Hematopoietic multipotent progenitor cell treated with erythropoietin and hydrocortisone succinate and interleukin-3 and kit ligand, for 6 days (in vitro differentiated cells): ENCODE data around the gene PRICKLE2.

Experiments
- DNase-seq: peaks from one replicate; pipeline ENCODE4 v3.0.0-alpha.2; 2015

PRICKLE2 gene

DNA sequence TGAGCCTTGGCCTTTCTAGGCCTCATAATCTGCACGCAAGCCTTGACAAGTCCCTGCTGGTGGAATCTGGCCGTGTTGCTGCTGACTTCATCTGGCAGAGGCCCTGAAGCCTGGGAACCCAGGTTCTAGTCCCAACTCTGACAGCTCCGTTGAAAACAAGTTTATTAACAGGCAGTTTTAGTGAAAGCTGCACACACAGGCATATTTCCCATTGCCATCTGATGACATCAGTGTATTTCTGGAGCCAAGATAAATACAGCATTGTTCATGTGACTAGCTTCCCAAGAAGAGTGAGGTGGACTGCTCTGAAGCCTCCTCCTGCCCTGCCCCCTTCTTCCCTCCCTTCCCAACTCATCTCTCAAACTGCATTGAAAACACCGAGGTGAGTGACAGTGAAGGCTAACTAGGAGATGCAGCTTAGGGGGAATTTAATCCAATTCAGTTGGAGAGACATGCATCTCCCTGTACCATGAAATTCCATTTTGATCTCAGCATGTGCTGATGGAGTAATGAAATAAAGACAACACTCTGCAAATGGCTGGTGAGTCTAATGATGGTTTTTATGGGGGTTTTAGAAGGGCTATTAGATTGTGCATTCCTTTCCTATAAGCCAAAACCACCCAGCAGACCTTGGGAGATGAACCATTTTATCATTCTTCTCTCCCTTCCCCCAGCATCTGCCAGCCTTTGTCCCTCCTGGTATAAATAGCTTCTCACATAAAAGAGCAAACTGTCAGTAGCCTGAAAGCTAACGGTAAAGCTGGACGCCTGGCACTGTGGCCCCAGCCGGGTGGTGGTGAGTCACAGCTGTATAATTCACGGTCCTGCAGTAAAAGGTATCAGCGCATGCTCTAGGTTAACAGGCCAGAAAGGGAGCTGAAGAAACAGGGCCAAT lies 38.0 kb downstream of the PRICKLE2 start:
- no peak for DNase-seq

DNA sequence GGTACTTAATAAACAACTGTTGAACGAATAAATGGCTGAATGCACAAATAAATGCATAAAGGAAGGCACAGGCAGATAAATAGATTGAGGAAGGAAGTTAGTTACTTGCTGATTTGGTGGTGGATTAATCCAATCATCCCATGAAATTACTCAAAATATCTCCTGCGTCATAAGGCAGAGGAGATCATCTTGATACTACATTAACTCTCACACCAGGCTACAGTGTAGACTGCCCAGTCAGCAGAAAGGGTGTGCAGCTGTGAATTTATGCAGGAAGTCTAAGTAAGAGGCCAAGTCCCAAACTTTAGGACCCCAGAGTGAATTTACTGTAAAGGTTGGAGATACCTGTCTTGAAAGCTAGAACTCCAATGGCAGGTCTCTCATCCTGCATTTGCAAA lies 38.6 kb downstream of the PRICKLE2 start:
- no peak for DNase-seq

DNA sequence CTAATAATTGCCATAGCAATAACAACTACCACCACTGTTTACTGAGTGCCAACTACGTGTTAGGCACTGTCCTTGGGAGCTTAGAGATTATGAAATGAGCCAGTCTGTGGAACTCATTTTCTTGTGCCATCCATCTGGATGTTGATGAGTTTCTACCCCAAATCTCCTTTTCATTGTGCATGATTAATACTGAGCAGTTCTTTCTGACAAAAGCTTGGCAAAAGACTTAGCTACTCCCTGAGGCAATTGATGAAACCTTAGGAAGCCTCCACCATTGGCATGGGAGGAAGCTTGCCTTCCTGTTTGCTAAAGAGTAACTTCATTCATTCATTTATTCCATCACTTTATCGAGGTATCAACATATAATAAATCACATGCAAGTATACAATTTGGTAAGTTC lies 39.8 kb downstream of the PRICKLE2 start:
- no peak for DNase-seq

DNA sequence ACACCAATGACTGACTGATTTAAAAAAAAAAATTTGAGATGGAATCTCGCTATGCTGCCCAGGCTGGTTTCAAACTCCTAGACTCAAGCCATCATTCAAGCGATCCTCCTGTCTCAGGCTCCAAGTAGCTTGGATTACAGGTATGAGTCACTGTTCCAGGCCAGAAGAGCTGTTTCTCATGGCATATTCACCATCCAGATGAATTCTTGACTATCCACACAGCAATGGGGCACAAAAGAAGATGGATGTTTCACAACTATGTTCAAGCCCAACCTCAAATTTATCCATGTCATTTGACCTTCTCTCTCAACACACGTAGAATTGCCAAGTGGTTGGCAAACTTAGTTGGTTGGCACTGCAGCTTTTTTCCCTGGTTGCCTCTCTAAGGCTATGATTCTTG lies 40.6 kb downstream of the PRICKLE2 start:
- no peak for DNase-seq

DNA sequence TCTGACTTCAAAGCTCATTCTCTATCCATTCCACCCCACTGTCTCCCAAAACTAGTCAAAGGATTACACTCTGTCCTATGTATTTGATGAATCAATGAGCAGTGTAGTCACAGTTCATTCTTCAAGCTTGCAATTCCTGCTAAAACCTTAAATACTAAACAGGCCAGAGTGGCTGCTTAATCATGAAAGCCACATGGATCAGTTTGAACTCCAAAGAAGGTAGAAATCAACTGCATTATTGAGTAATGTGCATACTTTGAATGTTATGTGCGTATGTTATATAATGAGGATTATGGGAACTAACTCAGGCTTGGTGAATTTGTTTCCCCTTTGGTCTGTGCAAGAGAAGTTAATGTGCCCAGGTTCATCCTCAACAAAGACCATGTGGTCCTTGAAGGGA lies 45.4 kb downstream of the PRICKLE2 start:
- DNase-seq: no peak

DNA sequence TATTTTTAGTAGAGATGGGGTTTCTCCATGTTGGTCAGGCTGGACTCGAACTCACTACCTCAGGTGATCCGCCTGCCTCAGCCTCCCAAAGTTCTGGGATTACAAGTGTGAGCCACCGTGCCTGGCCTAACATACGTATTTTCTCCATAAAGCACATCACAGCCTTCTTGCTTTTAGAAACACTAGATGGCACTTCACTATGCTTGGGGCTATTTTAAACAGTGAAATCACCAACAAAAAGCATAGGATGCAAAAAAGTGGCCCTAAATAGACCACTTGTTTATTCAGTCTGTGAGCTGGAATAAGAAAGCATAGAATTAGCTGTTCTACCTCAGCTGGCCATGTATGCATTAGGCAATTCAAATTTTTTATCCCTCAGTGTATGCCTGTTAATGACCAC lies 46.0 kb downstream of the PRICKLE2 start:
- DNase-seq: no peak

DNA sequence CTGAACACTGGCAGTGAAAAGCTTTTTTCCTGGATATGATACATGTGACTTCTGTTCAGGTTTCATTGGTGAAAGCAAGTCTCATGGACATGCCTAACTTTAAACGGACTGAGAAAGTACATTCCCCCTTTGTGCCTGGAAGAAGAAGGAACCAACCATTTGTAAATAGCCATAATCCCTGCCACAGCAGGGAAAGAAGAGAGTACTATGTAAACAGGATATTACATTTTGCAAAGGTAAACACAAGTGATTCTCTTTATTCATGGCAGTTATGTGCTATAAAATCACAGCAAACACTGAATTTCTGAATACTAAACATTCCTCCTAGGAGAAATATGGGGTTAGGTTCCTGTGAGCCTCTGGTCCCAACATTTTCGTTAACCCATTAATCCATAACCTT lies 46.8 kb downstream of the PRICKLE2 start:
- DNase-seq: no peak

DNA sequence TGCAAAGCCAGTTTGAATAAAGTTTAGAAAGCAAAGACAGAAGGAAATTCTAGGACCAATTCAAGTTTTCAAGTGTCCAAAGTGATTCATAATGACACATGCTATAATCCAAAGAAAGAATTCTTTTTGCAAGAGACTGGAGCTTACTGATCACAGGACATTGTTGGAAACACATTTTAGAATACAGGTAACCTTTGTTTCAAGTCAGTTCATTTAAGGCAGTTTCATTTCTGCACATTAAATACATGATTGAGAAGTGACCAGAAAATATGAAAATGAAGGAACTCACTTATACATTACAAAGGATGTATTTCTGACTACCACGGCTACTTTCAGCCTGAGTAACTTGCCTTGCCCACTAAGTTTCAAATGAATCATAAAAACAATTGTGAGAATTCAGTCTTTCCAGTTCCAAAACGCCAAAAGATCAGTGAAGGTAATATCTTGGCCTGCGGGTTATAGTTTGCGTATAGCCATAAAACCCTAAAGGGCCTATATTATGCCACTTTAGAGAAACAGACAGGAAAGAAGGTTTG lies 48.7 kb downstream of the PRICKLE2 start:
- no peak for DNase-seq

DNA sequence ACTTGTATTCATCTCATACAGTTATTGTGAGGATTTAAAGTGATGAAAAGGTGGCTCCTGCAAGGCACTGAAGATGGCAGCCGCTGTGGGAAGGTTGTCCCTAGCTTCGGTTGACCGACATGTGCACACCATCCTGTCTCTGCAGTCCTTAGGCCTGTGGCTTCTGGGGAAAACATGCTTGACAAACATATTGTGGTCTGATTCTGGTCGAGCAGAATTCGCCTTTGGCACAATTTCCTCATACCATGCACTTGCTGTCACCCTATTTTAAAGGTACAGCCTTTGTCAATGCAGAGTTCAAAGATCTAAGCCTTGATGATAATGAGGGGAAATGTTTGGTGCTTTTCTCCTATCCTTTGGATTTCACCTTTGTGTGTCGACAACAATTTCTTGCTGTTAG lies 50.9 kb downstream of the PRICKLE2 start:
- no peak for DNase-seq

DNA sequence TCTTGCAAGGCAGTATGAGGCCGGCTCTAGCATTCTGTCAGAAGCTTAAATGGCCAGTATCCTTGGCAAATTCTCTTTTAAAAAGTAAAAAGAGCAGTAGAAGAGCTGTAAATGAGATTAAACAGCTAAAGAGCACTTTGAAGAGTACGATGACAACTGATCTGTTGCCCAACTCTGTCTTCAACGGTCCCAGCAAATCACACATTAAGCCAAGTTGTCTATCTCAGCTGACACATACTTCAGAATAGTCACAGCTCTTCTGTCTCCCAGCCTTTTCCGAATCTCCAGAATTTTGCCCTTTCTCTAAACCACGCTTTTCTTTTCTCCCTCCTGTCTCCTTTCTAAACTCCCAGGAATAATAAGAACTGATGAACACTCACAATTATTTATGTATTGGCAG lies 51.7 kb downstream of the PRICKLE2 start:
- no peak for DNase-seq

DNA sequence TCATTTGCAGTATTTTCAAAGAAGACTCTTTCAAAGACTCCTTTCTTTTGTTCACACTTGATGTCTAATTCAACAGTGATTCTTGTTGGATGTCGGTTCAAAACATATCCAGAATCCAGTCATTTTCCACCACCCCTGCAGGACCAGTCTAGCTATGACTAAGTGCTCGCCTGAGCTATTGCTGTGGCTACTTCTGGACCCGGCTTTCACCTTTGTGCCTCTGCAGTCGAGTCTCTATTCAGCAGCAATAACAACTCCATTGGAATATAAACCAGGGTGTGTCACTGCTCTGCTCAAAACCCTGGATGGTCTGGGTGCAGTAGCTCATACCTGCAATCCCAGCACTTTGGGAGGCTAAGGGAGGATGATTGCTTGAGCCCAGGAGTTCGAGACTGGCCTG lies 55.0 kb downstream of the PRICKLE2 start:
- no peak for DNase-seq

DNA sequence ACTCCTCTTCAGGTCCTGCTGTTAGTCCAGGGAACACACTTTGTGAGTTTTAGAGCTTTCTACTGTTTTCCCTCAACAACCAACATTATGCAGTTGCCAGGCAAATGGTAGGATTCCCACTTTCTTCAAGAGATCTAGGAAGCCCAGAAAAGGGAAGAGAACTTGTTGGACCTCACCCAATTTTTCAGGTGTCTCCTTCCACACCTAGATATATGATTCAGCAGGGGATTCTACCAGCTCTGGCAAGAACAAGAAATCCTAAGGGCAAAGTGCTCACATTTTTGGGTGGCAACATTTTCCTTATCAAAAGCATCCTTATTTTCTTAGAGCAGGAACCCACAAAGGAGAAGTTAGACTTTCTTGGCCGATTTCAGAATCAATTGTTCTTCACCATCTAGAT lies 57.4 kb downstream of the PRICKLE2 start:
- DNase-seq: no peak

DNA sequence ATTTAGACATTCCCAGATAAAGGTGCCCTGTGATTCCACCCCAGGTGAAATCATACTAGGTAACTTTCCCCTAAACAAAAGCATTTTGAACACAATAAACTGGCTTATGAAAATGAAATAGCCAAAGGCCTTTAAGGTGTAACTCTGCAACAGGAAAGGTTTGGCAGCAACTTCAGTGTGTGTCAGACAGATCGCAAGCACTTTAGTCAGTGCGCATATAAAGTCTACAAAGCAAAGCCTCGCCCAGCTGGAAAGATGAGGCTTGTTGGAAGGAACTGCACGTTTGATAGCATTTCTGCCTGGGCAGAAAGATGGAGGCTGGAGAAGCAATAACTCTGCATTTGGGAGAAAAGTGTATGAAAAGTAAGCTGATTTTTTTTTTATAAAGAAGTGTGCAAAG lies 57.9 kb downstream of the PRICKLE2 start:
- DNase-seq: no peak

DNA sequence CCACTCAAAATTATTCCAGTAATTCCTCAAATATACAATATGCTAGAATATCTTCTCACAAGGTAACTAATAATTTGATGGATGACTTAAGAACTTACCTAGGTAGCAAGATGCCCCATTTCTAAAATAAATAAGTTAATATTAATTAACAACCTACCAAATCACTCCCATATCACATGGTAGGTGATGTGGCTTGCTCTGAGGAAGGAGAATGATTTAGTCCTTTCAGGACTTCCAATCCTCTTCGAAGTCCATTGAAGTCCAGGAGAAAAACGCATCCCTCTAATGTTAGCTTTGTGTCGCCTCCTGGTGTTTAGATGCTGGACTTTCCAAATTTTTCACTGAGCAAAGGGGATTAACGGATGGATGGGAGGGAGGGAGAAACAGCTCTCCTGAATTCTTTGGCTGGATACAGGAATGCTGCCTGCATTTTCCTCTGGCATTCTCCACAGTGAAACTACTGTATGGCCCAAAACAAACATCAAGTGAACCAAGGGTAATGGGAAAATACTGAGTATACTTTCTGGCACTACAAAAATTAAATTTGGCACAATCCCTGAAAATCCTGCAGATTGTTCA lies 58.6 kb downstream of the PRICKLE2 start:
- DNase-seq: no peak

DNA sequence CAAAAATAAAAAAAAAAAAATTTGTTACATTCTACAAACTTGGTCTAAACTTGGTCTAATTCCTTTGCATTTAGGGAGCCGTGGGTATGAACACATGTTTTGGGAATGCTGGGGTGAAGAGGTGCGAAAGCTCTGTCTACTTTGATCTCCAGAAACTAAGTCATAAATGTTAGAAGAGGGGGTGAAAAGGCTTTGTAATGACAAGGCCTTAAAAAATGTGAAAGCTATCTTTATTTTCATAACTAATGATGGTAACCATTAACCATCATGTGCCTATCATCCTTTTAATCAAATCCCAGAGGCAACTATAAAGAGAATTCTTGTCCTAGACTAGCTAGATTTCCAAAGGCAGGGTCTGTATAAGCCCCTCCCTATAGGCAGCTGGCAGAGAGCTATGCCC lies 60.9 kb downstream of the PRICKLE2 start:
- DNase-seq: no peak

DNA sequence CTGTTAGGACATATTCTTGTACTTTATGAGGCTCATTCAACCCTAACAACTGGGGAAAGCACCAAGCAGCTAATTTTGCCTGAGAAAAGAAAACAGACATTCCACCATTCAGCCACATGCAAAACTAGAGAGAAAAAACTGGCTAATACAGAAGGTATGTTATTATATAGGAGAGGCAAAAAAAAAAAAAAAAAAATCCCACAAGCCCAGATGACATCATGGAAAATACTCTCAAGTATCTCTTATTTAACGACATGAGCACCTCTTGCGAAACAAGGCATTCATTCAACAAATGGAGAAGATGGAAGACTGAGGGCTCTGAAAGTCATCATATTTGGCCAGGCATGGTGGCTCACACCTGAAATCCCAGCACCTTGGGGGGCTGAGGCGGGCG lies 61.5 kb downstream of the PRICKLE2 start:
- DNase-seq: no peak

DNA sequence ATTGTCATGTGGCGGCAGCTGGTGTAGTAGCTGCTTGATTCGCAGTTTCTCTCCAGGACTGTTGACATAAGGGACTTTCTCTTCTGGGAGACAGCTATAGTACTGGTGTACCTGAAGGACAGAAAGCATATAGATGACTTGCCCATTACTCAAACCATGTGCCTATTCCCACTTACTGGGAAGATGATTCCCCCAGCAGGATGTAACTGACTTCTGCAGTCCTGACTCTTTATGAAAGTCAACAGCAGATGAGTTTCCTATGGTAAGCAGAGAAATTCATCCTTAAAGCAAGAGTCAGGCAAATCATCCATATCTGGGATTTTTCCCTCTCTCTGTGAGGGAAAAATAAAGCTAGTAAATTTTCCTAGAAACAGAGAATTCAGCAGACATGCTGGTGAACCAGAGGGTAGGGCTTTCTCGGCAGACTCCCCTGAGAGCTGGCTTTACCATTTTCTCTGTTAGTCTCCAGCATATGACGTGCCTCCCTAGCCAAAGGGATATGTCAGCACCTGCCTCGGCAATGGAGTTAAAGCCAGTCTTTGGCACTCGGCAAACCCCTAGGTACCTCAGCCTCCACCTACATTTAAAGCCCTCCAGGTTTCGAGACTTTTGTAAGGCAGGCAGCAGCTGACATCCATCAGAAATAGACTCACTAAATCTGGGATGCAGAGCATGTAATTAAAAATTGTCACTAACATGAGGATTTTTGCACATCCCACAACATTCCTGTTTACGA lies 62.1 kb downstream of the PRICKLE2 start:
- DNase-seq: no peak

DNA sequence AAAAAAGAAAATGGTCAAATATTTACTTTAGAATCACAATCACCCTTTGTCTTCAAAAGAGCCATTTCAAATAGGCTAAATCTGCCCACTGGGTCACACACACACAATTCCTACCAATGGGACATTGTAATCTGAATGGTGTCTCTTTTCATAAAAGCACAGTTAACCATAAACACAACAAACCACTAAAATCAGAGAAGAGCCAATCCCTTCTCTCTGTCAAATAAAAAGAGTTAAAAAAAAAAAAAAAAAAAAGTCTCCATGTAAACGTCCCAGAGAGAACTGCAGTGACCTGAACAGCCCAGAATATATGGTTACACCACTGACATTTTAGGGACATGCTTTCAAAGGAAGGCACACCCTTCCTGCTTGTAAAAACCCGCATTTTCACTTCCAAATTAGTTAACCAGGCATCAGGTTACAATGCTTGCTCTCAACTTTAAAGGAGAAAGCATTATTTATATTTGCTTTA lies 63.7 kb downstream of the PRICKLE2 start:
- DNase-seq: no peak

DNA sequence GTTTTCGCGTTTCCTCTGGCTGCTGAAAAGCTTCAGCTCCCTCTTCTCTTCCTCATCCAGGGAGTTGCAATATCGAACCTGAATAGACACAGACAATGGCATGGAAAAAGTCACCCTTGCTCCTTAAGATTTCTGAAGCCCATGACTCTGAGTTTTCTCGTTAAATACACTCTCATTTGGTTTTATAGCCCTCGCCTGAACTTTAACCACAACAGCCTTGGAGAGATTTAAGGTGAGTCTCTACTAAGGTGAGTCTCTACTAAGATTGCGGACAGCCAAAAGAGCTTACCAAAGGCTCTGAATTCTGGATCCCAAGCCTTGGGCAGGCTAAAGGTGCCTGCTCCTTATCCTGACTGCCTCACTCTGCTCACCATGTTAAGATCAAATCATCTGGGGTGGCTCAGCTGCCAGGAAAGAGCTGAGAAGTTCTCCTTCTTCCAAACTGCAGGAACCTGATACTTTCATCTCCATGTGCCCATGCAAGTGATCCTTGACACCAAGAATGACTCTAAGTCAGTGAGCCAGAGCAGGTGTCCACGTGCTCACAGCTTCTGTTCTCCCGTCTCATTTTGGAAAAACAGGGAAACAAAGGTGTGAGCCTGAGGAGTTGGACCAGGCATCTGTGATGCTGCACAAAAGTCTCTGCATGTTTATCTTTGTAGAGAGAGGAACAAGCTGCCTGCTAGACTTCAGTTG lies 65.1 kb downstream of the PRICKLE2 start:
- DNase-seq: no peak

DNA sequence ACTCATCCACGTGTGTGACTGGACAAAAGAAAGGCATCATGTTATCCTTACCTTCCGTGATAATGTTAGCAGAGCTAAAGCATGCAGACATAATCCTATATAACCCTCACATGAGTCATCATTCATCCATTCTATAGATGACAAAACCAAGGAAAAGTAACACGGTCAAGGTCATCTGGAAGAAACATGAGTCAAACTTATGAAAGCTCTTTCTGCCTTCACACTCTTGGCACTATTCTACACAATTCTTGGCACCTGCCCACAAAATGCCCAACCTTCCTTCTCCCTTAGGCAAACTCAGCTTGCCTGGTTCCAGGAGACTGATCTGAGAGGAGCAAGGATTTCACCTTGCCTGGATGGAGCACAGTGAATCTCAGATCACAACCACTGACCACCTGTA lies 66.9 kb downstream of the PRICKLE2 start:
- DNase-seq: no peak

DNA sequence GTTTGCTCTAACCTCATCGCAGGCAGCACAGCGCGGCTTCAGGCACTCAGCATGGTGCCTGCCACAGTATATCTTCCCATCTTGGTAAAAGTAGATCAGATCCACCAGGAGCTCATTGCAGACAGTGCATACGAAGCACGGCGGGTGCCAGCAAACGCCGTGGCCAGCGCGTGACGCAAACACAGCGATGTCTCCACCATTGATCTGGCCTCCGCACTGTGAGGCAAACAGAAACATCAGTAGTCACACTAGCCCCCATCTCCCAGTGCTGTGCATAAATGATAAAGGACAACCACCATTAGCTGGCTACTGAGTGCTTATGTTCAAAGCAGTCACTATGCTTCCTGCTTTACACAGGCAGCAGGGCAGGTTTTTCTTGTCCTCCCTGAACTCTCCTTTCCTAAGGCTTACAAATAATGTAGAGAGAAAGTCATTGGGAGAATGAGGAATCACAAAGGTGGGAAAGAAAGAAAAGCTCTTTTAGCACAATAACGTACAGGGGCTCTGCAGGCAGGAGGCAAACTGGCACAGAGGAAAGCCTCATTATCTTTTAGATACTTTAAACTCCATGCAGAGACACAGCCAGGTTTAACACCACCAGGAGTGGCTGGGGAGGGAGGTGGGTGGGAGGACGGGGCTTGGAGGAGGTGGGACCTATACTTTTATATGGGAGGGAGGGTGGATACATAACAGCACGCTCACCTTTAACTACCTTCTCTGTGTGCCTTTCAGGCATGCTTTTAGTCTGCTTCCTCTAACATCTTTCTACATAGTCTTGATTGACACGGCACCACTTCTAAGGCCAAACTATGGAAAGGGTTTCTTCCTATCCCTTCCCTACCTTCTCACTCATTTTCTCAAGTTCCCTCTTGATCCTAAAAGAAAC lies 67.9 kb downstream of the PRICKLE2 start:
- no peak for DNase-seq

DNA sequence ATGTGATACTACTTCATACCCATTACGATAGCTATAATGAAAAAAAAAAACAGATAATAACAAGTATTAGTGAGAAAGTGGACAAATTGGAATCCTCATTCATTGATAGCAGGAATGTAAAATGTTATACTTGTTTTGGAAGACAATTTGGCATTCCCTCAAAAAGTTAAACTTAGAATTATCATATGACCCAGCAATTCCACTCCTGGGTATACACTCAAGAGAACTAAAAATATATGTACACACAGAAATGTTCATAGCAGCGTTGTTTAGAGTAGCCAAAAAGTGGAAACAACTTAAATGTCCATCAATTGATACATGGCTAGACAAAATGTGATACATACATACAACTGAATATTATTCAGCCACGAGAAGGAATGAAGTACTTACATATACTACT lies 69.9 kb downstream of the PRICKLE2 start:
- DNase-seq: no peak
